ENCODE data around the gene STMN3. TPM values are rescaled to one million over a fixed set of nuclear protein-coding genes. Genes with fewer than 3 reads are reported as not detected.

Gene STMN3
- total and polyA plus RNA-seq, 2 of the 8 experiments (the other 6 are each of a cell fraction or from before 2014, with no cell fraction given), result 51.5 to 63.1 TPM

DNA sequence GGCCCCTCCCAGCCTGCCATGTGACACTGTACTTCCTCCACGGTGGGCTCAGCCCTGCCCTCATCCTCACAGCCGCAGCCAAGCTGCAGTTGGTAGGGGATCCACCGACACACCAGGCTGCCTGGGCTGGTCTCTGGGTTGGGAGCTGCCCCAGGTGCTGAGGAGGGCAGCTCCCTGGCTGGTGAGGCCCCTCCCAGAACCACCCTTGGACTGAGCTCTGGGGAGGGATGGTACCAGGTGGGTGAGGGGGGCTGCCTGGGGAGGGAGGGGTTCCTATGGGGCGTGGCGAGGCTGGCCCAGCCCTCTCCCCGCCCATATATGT lies 43.0 kb upstream of the STMN3 start (continued):
- TF ChIP-seq TCF12 (IDR thresholded peaks at IDR 0.05; ENCODE audit: low read depth, low read length) (no peak), JUND (IDR thresholded peaks at IDR 0.05; ENCODE audit: low read length) (no peak), POLR2AphosphoS5 (IDR thresholded peaks at IDR 0.05; ENCODE audit: low read depth, low read length) (no peak; the same call in 1 of the 2 replicates), KDM5A (IDR thresholded peaks at IDR 0.05; ENCODE audit: low read length) (no peak), FOSL1 (IDR thresholded peaks at IDR 0.05; ENCODE audit: insufficient read depth, low read depth, low read length) (no peak)

Data from H1 (cell line).